HG02571 (cell line): ENCODE results near the gene SLC2A5.
"Not testable (repeated sequence)": the region's sequence is repeated elsewhere in the genome, so short reads cannot be mapped to it uniquely, and the experiment has no call there.

ENCODE experiments used
- ATAC-seq: cut with Tn5 transposase; IDR thresholded peaks from one replicate; pipeline ENCODE4 v1.9.1; 2021; ENCODE audit warnings: mild to moderate bottlenecking, moderate library complexity; ENCODE audit not compliant: unreplicated experiment

SLC2A5 gene, protein sequence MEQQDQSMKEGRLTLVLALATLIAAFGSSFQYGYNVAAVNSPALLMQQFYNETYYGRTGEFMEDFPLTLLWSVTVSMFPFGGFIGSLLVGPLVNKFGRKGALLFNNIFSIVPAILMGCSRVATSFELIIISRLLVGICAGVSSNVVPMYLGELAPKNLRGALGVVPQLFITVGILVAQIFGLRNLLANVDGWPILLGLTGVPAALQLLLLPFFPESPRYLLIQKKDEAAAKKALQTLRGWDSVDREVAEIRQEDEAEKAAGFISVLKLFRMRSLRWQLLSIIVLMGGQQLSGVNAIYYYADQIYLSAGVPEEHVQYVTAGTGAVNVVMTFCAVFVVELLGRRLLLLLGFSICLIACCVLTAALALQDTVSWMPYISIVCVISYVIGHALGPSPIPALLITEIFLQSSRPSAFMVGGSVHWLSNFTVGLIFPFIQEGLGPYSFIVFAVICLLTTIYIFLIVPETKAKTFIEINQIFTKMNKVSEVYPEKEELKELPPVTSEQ

DNA sequence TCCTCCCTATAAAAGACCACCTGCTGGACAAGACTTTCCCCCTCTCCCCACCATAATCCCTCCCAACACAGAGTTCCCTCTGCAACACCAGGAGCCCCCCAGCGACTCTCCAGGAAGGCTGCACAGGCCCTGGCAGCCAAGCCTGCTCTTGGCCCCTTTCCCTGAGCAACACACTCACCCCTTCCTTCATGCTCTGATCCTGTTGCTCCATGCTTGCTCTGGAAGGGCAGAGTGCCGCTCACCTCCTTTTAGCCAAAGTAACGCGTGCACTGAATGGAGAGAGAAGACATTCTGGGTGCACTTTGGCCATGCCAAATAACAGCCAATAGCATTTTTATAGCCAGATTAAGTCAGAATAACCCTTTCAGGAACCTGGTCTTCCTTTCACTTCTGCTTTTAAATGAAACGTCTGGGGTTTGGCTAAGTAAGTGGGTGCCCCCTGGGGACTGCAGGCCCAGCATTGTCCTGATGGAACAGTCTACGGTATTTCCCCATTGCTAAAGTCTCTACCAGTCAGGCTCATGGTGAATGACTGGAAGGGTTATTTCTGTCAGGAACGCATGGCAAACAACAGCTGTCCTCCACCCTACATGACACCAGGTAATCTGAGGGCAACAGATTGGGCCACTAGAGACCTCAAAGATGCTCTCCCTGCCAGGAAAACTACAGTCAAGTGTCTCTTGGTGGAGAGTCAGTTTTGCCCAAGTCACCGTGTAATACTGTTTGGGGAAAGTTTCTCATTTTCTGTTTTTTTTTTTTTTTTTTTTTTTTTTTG lies at the start of gene SLC2A5:
Gene SLC2A5, minus strand, starts transcription at position 310 of the 775 bp plus-strand sequence. Its CDS starts 99 bp downstream, at position 211.
- peak; percentile 79 for ATAC-seq

DNA sequence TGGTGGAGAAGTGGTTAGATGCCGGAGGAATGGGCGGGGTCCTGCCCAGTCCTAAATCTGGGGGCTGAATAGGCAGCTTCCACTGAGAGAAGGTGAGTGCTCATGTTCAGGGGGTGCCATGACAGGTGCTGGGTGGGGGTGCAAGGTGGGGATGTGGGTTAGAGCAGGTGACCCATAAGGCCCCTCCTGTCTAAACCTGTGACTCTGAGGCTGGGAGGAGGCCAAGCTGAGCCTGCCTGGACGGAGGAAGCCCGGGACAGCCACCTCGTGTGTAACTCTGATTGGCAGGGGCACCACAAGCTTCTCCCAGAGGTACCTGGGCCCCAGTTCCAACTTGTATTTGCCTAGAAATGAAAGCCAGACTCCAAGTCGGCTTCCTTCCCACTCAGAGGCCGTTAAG lies 48.8 kb upstream of the SLC2A5 start:
- no peak for ATAC-seq

DNA sequence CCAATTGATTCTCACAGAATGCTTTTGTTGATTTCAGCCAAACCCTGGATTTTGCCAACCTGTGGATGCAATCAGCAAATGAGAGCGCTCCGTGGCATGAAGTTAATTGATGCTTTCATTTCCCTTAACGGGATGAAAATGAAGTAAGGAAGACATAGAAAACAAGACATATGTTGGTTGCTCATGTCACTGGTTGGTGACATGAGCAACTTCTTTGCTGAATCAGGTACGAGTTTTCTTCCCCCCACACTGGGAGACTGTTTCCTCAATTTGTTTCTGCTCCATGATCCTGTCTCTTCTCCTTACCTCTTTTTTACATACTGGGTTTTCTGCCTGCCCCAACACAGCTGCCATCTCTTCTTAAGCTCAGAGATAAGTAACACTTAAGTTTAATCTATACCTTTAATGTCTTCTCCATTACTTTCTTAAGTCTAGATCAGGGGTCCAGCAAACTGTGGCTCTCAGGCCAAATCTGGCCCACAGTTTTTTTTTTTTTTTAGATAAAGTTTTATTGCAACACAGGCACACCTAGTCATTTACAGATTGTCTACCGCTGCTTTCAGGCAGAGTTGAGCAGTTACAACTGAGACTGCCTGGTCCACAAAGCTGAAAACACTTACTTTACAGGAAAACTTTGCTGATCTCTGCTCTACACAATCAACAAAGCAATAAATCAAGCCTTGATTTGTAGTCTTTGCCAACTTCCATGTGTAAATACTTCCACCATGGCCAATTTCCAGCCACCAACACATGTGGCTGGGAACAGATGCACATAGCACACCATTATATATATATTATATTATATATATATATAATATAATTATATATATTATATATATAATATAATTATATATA lies 46.1 kb upstream of the SLC2A5 start:
- ATAC-seq = no peak

DNA sequence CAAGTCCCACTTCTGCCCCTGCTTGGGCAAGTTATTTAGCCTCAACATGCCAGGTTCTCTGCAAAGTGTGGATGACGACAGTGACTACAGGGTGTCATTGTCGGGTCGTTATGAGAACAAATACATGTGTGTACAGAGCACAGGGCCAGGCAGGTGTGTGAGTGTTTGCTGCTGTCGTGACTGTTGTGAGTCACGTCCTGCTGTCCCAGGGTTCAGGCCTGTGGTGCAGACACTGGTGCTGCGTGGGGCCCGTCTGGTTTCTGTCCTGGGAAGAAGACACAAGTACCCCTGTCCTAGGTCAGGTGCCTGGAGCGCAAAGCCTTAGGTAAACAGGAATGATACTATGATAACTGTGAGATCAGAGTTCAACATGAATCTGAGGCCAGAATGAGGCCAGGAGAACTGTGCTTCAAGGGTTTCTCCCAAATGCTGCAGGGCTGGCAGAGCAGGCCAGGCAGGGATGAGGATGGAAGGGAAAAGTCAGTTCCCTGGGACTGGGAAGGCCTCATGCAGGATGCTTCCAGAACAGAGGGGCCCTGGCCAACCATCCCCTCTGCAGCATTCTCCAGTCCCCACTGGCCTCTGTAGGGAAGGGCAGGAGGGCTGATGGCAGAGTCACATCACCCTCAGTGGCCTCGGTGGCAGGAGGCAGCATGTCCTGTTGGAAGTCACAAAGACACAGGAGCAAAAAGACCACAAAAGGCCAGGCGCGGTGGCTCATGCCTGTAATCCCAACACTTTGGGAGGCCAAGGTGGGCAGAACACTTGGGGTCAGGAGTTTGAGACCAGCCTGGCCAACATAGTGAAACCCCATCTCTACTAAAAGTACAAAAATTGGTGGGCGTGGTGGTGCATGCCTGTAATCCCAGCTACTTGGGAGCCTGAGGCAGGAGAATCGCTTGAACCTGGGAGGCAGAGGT lies 43.8 kb upstream of the SLC2A5 start:
- ATAC-seq = no peak

DNA sequence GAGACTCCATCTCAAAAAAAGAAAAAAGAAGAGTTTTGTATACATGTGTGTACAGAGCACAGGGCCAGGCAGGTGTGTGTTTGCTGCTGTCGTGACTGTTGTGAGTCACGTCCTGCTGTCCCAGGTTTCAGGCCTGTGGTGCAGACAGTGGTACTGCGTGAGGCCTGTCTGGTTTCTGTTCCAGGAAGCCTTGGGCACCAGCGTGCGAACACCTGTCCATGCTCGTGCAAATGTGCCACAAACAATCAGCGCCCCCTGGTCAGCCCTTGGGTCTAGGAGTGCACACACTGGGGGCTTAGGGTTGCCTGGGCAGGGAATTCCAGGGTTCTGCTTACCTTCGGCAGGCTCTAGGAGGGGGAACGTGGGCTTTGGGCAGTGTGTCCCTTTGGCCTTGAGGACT lies 42.5 kb upstream of the SLC2A5 start:
- ATAC-seq = no peak

DNA sequence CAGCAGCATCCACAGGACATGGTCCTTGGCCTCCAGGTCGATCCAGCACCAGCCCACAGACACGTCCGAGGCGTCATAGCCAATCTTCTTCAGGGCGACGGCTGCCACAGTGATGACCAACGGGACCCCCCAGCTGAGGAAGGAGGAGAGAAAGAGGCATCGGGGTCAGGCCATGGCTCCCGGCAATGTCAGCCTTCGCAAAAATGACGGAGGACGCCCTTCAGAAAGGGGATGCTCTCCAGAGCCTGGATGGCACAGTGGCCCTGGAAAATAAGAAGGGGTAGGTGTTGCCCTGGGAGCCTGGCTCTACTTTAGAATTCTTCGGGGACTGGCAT lies 41.9 kb upstream of the SLC2A5 start:
- ATAC-seq = no peak

DNA sequence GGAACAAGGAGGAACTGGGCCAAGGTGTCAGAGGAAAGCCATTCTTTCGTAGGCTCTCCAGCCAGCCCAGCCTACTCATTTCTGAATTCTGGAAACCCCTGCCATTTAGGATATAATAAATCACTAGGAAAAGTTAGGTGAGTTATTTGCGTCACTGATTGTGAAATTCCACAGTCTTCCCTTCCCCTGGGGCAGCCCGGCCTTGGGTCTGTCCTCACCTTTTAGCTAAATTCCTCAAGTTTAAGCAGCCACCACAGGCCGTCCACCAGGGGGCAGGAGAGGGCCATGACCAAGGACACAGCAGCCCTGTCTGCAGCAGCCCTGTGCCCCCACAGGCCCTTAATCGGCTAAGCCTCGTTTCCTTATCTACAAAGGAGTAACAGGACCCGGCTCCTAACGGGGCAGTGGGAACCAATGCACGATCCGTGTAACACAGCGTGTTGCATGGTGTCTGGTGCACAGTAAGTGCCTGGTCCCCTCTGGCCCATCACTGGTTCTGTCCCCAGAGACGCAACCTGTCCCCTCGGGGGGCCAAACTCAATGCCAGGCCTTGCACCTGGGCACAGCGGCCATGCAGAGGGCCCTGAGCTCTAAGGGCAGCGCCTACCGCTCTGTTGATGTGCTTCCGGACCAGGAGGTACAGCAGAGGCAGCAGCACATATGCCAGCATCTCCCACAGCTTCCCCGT lies 41.4 kb upstream of the SLC2A5 start:
- ATAC-seq = no peak

DNA sequence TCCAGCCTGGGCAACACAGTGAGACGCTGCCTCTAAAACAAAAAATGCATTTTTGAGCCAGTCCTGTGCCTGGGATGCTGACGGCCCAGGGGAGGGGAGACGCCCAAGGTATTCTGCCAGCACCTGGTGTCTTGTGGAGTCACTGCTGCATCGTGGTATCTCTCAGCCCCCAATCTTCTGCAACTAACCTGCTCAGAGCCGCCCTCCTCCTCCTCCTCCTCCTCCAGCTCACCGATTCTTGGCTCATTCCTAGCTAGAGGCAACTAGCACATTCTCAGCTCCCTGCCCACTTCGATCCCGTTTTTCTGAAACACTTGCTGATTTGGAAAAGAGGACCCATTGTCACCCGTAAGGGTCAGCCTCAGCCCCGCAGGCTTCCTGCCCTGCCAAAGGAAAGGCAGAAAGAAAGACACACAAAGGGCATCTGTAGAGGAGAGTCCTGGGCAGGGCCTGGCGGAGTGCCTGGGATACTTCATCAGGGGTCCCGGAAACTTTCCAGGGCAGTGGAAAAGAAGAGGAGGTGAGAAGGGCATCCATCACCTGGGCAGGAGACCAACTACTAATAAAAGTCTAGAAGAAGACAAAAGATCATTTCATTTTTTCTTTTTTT lies 38.7 kb upstream of the SLC2A5 start:
- ATAC-seq = no peak

DNA sequence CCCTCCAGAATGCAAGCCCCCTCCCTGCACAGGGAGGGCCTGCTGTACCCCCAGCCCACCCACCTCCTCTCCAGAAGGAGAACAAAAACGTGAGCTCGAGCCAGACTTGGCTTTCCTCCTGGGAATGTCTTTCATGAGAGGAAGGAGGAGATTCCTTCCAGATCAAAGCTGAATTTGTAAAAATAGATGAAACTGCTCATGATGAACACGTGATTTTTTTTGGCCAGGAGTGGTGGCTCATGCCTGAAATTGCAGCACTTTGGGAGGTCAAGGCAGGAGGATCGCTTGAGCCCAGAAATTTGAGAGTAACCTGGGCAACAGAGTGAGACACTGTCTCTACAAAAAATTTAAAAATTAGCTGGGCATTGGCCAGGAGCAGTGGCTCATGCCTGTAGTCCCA lies 37.7 kb upstream of the SLC2A5 start:
- ATAC-seq = no peak

DNA sequence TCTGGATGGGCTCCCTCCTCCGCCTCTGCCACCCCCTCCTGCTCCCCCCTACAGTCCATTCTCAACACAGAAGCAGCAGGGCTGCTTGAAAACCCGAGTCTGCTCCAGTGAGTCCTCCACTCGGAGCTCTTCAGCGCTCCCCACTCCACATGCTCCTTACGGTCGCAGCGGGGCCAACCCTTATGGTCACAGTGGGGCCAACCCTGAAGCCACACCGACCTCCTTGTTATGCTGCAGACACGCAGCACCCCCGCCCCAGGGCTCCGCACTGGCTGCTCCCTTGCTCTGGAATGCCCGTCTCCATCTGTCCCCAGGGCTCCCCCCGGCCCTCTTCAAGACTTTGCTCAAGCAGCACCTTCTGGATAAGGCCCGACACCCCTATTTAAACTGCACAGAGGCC lies 36.9 kb upstream of the SLC2A5 start:
- no peak for ATAC-seq

DNA sequence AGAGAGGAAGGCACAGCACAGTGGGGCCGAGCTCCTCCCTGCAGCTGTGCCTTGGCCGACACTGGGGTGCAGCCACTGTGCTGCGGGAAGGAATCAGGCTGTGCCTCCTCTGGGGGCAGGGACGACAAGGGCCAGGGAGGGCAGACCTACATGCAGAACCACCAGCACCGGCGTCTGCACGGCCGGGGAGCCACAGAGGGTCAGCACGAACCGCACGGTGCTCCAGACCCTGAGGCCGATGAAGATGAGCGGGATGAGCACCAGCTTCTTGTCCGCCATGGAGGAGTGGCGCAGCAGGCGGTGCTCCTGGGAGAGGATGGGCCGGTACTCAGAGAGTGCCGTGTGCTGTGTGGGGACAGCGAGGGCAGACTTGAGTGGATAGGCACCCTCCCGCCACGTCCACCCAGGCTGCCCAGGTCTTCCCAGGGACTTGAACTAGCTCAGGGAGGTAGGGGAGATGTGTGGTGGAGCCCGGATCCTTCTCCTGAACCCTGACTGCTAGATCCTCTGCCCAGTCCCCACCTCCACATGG lies 36.0 kb upstream of the SLC2A5 start:
- no peak for ATAC-seq

DNA sequence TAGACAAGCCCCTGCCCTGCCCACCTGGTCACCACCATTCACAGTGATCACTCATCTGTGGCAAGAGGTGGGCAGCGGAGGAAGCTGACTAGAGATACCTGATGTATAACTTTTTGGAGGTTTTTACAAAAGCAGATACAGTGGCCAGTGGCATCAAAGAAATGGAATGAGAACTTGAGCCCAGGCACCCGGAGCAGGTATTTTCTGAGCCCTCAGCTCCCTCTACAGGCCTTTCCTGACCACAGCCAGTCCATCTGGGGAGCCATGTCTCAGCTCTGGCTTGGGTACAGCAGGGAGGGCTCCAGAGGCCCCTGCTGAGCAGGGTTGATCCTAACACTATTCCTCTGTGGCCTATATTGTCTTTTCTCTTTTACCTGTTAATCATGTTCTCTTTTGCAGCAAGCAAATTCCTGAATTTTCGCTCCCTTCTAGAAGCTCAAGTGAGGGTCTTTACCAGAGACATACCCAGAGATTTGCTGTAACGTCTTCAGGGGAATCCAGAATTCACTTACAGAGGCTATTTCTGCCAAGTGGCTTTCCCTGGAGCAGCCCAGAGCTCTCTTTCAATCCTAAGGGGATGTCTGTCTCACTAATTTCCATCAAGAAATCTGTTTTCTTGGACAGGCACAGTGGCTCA lies 32.2 kb upstream of the SLC2A5 start:
- ATAC-seq = no peak

DNA sequence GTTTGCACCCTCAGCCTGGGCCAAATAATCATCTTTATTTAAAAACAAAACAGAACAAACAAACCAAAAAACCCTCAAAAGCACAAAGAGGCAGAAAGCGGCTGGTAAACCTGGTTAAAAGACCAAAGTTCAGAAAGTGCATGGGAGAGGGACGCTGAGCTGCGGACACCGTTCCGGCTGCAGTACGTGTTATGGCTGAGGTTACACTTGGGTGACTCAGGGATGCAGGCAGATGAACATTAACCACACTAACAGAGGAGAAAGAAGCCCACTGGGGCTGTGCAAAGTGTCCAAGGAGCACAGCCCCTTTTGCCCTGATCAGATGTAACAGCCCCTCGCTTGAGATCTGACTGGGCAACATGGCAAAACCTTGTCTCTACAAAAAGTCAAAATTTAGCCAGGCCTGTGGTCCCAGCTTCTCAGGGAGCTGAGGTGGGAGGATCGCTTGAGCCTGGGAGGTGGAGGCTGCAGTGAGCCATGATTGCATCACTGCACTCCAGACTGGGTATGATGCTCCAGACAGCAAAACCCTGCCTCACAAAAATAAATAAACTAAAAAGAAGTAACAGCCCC lies 31.1 kb upstream of the SLC2A5 start:
- no peak for ATAC-seq

DNA sequence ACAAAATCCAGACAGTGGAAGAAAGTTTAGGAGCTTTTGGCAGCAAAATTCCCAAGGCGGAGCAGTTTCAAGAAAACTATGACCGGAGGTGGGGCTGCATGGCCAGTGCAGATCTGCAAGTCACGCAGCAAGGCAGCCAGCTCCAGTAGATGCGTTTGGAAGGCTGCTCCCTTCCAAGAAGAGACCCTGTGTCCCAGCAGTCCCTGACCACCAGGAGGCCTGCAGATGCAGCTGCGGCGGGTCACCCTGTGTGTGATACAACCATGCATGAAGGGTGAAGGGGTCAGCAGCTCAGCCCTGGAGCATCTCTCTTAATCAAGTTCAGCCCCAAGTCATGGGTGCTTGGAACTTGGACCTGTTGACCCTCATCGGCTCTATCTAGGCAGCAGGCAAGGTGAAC lies 30.1 kb upstream of the SLC2A5 start:
- ATAC-seq = no peak

DNA sequence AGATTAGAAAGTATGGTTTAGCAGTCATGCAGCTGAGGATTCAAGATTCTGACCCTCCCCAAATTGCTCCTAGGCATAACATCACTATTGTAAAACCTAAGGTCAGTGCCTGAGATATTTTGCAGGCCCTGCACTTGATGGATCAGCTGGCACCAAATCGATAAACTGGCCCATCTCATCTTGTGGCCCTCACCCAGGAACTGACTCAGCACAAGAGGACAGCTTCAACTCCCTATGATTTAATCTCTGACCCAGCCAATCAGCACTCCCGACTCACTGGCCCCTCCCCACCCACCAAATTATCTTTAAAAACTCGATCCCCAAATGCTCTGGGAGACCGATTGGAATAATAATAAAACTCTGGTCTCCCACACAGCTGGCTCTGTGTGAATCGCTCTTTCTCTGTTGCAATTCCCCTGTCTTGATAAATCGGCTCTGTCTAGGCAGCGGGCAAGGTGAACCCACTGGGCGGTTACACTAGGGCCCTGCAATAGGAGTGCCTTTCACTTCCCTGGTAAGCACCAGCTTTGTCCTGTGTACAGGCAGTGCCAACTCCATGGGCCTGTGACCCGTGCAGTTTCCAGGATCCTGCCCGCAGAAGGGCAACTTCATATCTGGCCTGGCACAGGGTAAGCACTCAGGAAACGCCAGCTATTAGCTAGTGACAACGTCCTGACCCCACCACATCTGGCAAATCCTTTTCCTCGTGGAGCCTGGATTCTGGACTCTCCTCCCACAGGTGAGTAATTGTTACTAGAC lies 28.7 kb upstream of the SLC2A5 start:
- ATAC-seq = no peak

DNA sequence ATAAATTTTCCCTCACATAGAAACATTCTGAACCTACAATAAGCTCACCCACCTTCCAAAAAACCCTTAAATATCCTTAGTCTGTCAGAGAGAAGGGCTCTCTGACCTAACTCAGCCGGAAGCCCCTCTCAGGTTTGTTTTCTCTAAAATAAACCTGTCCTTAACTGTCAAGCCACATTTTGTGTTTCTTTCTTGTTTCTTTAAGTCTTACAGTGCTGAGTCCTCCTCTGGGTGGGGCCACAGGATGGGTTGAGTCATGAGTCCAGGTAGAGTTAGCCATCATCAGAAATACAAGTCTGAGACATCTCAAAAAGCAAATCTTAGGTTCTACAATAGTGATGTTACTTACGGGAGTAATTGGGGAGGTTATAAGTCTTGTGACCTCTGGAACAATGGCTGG lies 26.4 kb upstream of the SLC2A5 start:
- no peak for ATAC-seq

DNA sequence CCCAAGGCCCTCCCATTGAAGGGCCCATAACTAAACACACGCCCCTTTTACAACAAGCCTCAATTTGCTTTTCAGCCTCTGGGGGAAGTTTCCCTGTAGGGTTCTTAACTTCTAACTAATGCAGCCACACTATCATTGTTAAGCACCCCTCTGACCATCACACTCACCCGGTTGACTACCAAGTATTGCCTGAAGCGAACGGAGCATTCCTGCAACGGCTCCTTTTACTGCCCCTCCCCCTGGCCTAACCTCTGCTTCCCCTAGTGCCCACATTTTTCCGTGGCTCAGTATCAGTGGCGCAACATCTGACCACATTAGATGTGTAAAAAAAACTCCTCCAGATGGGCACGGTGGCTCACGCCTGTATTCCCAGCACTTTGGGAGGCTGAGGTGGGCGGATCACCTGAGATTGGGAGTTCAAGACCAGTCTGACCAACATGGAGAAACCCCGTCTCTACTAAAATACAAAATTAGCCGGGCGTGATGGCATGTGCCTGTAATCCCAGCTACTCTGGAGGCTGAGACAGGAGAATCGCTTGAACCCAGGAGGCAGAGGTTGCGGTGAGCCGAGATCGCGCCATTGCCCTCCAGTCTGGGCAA lies 24.7 kb upstream of the SLC2A5 start:
- not testable (repeated sequence) for ATAC-seq
